GM21381 (cell line): ENCODE measurements around the gene SPATA17.

Experiments used
- ATAC-seq: cut with Tn5 transposase; IDR thresholded peaks from one replicate; pipeline ENCODE4 v1.9.1; 2021; ENCODE audit warnings: mild to moderate bottlenecking, moderate library complexity; ENCODE audit not compliant: unreplicated experiment

SPATA17 gene

DNA sequence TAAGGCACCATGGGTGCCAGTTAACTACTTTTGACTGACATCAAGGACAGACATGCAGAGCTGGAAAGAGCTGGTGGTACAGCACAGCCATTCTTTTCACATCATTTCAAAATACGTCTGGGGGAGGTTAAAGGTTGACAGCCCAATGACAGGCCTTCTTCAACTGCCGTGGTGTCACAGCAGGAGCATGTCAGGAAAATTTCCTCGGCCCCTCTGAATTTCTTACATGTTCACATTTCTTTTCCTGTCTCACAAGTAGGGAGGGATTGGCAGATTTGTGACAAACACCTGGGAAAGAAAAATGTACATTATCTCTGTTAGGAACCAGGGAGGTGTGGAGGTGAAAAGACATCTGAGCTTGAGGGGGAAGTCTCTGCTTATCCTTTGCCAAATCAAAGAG, 279.1 kb downstream of the SPATA17 start:
- ATAC-seq, result no peak

DNA sequence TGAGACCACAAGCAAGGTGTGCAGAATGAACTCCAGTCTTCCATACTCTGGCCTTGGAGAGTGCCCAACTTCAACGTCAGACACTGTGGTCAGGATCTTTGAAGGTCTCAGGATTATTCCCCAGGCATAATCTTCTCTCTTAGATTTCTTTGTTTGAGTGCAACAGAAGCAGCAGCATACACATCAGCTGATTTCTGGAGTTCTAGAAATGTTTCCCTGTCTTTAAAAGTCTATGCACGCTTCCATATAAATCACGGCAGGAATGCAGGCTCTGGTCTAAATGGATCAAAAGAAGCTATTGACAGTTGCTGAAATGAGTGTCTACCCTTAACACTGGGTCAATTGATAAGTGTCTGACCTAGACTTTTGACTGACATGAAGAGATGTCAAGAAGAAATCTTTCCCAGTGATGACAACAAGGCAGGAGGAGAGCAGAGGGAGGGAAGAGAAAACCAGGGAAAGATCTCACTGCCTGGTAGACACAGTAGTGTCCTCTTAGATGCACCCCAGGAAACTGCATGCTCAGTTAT, 279.7 kb downstream of the SPATA17 start:
- no peak for ATAC-seq

DNA sequence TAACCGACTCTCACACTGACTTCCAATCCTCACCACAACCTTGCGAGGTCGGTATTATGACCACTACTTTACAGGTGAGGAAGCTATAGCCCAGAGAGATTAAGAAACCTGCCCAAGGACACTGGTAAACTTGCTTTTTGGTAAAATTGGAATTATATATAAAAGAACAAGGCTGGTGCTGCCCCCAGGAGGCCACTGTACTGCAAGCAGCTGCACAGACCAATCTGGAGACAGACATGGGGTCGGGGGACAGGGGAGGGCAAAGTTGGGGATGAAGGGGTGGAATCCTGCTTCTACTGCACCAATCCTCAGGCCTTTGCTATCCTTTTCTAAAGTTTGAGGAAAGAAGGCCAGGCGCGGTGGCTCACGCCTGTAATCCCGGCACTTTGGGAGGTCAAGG, 280.8 kb downstream of the SPATA17 start:
- no peak for ATAC-seq

DNA sequence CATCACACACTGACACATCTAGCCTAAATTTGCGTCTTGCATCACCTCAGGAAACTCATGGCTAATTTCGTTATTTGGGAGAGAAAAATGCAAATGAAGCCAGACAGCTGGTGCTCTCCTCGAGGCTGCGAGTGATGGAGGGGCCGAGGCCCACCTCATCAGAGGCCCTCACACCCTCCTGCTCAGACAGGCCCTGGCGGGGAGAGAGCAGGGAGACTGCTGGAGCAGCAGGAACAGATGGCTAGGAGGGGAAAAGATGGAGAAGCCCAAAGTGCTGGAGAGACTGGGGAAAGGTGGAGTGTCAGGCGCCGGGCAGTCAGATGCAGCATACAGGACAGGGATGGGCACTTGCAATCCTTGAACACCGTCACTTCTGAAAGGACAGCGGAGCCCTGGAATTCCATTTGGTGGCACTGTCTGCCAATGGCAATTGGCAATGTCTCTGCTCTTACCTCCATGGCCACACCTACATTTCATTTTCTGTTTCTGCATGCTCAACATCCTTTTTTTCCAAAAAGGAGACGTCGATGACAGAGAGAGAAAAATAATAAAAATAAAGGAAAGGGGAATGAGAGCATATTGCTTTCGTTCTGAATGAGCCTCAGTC, 286.2 kb downstream of the SPATA17 start:
- ATAC-seq, result no peak

DNA sequence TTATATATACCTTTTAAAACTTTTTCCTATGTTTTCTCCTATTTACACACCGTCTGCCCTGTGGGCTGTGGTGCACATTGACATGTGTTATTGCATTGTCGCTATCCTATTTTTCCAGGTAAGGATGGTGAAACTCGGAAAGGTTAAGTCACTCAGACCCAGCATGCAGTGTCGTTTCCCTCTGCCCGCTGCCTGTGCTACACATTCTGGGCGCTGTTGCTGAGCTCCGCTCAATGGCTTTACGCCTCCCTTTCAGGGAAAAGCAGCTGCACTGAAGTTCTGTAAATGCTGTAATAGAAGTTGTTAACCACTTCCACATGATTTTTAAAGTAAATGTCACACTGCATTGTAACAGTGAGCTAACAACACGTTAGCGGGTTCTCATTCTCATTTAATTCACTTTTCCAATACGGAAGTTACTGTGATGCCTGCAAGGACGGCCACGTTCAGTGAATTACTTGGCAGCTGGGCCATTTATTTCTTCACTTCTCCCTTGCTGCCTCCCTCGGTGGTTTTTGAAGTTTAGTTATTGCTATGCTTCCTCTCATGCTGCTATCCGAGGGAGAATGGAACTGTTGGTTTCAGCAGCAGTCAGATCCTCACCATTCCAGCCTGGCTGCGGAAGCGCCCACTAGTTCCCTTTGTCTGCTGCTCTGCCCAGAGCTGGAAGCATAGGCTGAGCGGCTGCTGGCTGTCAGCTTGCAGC, 288.7 kb downstream of the SPATA17 start:
- no peak for ATAC-seq
